Upper lobe of right lung (tissue), 1 donor: ENCODE data around the gene EZH2. TPM values are rescaled to one million over a fixed set of nuclear protein-coding genes. Genes with fewer than 3 reads are reported as not detected.
A peak's percentile ranks its signal among the peaks of the same experiment; 100 is the strongest.

Source experiments
- ATAC-seq: fragments of 200-7000 bp; cut with Tn5 transposase; one replicate; pipeline ENCODE4 v1.9.1; 2020; ENCODE audit warnings: mild to moderate bottlenecking, moderate library complexity
- DNase-seq: peaks from one replicate; pipeline ENCODE4 v3.0.0-alpha.2; 2020
- H3K27ac ChIP-seq: fragments of 200-600 bp; one replicate; pipeline ENCODE4 v1.8.0; 2022
- H3K27me3 ChIP-seq: fragments of 200-600 bp; one replicate; pipeline ENCODE4 v1.8.0; 2022; ENCODE audit warnings: mild to moderate bottlenecking
- H3K36me3 ChIP-seq: fragments of 200-600 bp; one replicate; pipeline ENCODE4 v1.8.0; 2022
- H3K4me1 ChIP-seq: fragments of 200-600 bp; one replicate; pipeline ENCODE4 v1.8.0; 2022
- H3K4me3 ChIP-seq: fragments of 200-600 bp; one replicate; pipeline ENCODE4 v1.8.0; 2022; ENCODE audit warnings: mild to moderate bottlenecking
- H3K9me3 ChIP-seq: fragments of 200-600 bp; one replicate; pipeline ENCODE4 v1.8.0; 2022
- intact Hi-C: fragments of 100-400 bp; cut with DNase I; formaldehyde crosslinking; loops from one replicate; pipeline ENCODE4 v1.11.0; 2022
- long read RNA-seq: library from polyadenylated mRNA; unstranded; transcript quantifications from one replicate; pipeline ENCODE4 v2.0.0, GENCODE V29; 2021
- total RNA-seq: library from RNA; stranded (reverse); fragmentation: NEBNext Ultra II Directional; extraction: Animal tissue kit (Norgen Biotek cat#: 25700); gene quantifications from one replicate; pipeline ENCODE4 v1.2.1, GENCODE V29; 2021
- TF ChIP-seq, protein P1 (sequence below): fragments of 200-600 bp; IDR thresholded peaks from one replicate; pipeline ENCODE4 v1.8.0; 2022; ENCODE audit warnings: antibody characterized with exemption
- donor health status: DM: no; HTN: yes; CAD: no; lungs with severe emphysema.

EZH2 gene
- total RNA-seq: 3.7 TPM
- long read RNA-seq, partial matches to known transcripts: 0 of 7 reads
- long read RNA-seq, other reads (novel, unspliced or antisense): 6 of 7 reads

DNA sequence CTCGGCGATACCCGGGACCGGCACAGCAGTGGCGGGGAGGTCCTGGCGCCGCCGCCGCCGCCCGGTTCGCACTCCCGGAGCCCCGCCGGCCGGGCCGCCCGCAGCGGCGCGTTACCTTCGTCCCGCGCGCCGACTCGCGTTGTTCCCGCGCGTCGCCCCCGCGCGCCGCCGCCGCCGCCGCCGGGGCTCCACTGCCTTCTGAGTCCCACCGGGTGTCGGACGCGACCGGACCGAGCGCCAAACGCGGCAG lies at the start of gene EZH2:
TSS of gene EZH2 (minus strand) at position 243 of the 250 bp plus-strand sequence. CDS start 36,993 bp downstream, outside the sequence.
- Histone ChIP-seq H3K27me3 (no peaks in the 10 kb centered on the region), H3K27ac (peak within 1 kb of the TSS; percentile 87), H3K36me3 (no peaks in the 10 kb centered on the region), H3K4me3 (peak within 1 kb of the TSS; percentile 74), H3K9me3 (no peaks in the 10 kb centered on the region), H3K4me1 (peaks cover 3% of the 10 kb centered on the region)
- no peak for ATAC-seq
- intact Hi-C loops: no loop called here
- DNase-seq: no peak
- TF ChIP-seq, protein P1, sequence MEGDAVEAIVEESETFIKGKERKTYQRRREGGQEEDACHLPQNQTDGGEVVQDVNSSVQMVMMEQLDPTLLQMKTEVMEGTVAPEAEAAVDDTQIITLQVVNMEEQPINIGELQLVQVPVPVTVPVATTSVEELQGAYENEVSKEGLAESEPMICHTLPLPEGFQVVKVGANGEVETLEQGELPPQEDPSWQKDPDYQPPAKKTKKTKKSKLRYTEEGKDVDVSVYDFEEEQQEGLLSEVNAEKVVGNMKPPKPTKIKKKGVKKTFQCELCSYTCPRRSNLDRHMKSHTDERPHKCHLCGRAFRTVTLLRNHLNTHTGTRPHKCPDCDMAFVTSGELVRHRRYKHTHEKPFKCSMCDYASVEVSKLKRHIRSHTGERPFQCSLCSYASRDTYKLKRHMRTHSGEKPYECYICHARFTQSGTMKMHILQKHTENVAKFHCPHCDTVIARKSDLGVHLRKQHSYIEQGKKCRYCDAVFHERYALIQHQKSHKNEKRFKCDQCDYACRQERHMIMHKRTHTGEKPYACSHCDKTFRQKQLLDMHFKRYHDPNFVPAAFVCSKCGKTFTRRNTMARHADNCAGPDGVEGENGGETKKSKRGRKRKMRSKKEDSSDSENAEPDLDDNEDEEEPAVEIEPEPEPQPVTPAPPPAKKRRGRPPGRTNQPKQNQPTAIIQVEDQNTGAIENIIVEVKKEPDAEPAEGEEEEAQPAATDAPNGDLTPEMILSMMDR: no peak

DNA sequence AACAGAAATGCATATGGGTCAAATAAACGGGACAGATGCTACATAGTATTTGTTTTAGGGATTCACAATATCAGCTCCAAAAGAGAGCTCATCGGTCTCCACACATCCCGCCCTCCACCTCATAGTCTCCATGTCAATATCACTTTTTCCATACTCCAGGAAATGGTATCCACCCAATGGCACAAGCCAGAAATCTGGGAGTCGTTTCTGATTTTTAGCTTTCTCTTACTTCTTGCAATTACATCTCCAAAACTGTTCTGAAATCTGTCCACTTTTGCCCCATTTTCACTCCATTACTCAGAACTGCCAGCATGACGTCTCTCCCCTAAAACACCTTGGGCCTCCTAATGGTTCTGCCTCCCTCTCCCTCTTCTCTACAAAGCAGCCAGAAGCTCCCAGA lies 47.4 kb upstream of the EZH2 start:
- DNase-seq: no peak
- no peak overlapping the region for H3K27ac ChIP-seq
- intact Hi-C loops: no loop called here

DNA sequence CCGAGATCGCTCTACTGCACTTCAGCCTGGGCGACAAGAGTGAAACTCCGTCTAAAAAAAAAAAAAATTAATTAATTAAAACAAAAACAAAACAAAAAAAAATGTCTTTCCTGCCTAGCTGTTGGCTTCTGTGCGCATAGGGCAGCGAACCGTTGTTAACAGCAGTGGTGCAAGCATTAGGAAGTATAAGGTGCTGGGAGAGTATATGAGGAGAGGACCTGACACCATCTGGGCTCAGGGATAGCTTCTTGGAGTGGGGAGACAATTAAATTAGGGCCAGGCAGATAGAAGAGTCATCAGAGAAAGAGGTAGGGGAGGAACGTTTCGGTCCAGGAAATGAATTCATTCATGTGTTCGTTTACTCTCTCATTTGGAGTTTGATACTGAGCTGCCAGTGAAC lies 46.2 kb upstream of the EZH2 start:
- H3K4me3 ChIP-seq: no peak overlapping the region
- H3K4me1 ChIP-seq: no peaks in the 10 kb centered on the region
- TF ChIP-seq, protein P1: no peak
- no peaks in the 10 kb centered on the region for H3K9me3 ChIP-seq
- ATAC-seq (no peak), DNase-seq (no peak)
- H3K27ac ChIP-seq: no peak overlapping the region
- intact Hi-C loops: no loop called here
- no peaks in the 10 kb centered on the region for H3K27me3 ChIP-seq
- H3K36me3 ChIP-seq: no peaks in the 10 kb centered on the region

More for the DNA sequence above, 47.4 kb upstream of the EZH2 start:
- no peak overlapping the region for H3K4me3 ChIP-seq
- no peaks in the 10 kb centered on the region for H3K27me3 ChIP-seq
- no peaks in the 10 kb centered on the region for H3K36me3 ChIP-seq
- TF ChIP-seq, protein P1: no peak
- H3K4me1 ChIP-seq: no peaks in the 10 kb centered on the region
- ATAC-seq: no peak
- no peaks in the 10 kb centered on the region for H3K9me3 ChIP-seq

DNA sequence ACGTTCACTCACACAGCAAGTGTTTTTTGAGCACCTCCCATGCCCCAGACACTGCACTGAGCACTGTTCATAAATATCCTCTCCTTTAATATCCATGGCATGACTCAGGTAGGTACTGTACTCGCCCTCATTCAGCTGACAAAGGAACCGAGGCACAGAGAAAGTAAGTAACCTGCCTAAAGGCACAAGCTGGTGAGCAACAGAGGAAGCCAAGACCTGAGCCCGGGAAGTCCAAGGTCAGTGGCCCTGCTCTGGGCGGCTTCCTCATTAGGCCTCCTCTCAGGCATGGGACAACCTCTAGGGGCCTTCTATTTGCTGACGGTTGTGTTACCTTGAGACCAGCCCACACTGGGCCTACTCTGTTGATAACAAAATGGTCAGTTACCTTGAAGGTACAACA lies 45.1 kb upstream of the EZH2 start:
- TF ChIP-seq, protein P1: no peak
- ATAC-seq: no peak
- intact Hi-C loops: no loop called here

DNA sequence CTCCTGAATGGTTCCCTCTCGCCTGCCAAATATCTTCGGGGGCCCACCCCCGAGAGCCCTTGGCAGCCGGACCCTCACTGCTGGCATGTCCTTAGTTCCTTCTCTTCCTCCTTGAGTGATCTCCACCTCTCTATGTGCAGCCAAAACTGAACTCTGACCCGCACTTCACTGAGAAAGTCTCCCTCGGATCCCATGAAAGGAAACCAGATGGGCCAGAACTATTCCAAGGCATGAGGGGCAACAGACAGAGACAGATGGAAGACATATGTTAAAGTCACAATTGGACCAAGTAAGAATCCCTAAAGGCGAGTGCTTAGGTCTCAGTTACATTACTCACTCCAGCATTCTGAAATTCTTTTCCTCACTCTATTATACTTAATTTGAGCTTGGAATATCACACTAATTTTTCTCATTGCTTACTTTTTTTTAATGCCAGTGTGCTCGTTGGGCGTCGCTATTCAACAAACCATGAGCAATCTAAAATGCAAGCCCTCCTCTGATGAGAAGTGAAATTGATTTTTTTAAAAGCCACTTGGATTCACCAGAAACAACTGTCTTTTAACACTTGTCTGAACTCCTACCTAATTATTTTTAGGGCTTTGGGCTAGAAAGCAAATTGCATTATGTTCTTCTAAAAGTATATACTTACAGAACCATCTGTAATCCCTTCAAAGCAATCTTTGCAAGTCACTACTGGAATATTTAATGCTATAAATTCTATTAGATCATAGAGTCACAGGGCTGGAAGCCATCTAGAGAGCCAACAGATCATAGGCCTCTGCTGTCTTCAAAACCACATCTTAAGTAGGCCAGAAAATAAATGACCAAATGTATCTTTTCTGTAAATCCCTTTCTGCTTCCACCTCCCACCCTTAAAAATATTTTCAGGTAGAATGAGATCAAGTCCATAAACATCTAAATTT lies 43.3 kb upstream of the EZH2 start:
- TF ChIP-seq, protein P1: no peak
- no peak for DNase-seq
- H3K27me3 ChIP-seq: no peaks in the 10 kb centered on the region

More for the DNA sequence above, 45.1 kb upstream of the EZH2 start:
- Histone ChIP-seq H3K4me3 (no peak overlapping the region), H3K27me3 (no peaks in the 10 kb centered on the region), H3K4me1 (no peaks in the 10 kb centered on the region), H3K27ac (no peak overlapping the region), H3K36me3 (no peaks in the 10 kb centered on the region), H3K9me3 (no peaks in the 10 kb centered on the region)
- no peak for DNase-seq

More for the DNA sequence above, 43.3 kb upstream of the EZH2 start:
- H3K36me3 ChIP-seq: no peaks in the 10 kb centered on the region
- H3K27ac ChIP-seq: no peak overlapping the region
- intact Hi-C loops: no loop called here
- no peak overlapping the region for H3K4me3 ChIP-seq
- H3K9me3 ChIP-seq: no peaks in the 10 kb centered on the region
- no peak for ATAC-seq
- H3K4me1 ChIP-seq: no peaks in the 10 kb centered on the region
